Upper lobe of right lung (tissue), 1 donor: Measurements from ENCODE around the gene OTOG. TPM values are rescaled to one million over a fixed set of nuclear protein-coding genes. Genes with fewer than 3 reads are reported as not detected.

Experiments
- ATAC-seq: fragments of 200-7000 bp; cut with Tn5 transposase; one replicate; pipeline ENCODE4 v1.9.1; 2020; ENCODE audit warnings: mild to moderate bottlenecking, moderate library complexity
- DNase-seq: peaks from one replicate; pipeline ENCODE4 v3.0.0-alpha.2; 2020
- H3K27ac ChIP-seq: fragments of 200-600 bp; one replicate; pipeline ENCODE4 v1.8.0; 2022
- H3K27me3 ChIP-seq: fragments of 200-600 bp; one replicate; pipeline ENCODE4 v1.8.0; 2022; ENCODE audit warnings: mild to moderate bottlenecking
- H3K36me3 ChIP-seq: fragments of 200-600 bp; one replicate; pipeline ENCODE4 v1.8.0; 2022
- H3K4me1 ChIP-seq: fragments of 200-600 bp; one replicate; pipeline ENCODE4 v1.8.0; 2022
- H3K4me3 ChIP-seq: fragments of 200-600 bp; one replicate; pipeline ENCODE4 v1.8.0; 2022; ENCODE audit warnings: mild to moderate bottlenecking
- H3K9me3 ChIP-seq: fragments of 200-600 bp; one replicate; pipeline ENCODE4 v1.8.0; 2022
- CTCF ChIP-seq: fragments of 200-600 bp; IDR thresholded peaks from one replicate; pipeline ENCODE4 v1.8.0; 2022; ENCODE audit warnings: antibody characterized with exemption
- intact Hi-C: fragments of 100-400 bp; cut with DNase I; formaldehyde crosslinking; loops from one replicate; pipeline ENCODE4 v1.11.0; 2022
- total RNA-seq: library from RNA; stranded (reverse); fragmentation: NEBNext Ultra II Directional; extraction: Animal tissue kit (Norgen Biotek cat#: 25700); gene quantifications from one replicate; pipeline ENCODE4 v1.2.1, GENCODE V29; 2021
- donor health status: DM: no; HTN: yes; CAD: no; lungs with severe emphysema.

OTOG gene
- total RNA-seq, 1 donor from 2014 or later, result not detected

DNA sequence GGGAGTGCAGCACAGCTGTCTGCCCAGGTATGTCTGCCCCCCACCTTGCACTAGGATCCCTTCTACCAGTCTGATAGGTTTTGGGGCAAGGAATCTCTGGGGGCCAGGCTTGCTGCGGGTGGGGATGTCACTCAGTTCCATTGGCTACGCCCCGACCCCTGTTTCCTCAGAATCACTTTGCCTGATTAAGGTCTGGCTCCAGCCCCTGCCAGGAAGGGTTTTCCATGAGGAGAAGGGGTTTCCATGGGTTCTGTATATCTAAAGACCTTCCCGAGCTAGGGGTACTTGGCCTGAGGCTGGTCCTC lies 14.0 kb downstream of the OTOG start:
- Histone ChIP-seq H3K4me1 (no peaks in the 10 kb centered on the region), H3K36me3 (no peaks in the 10 kb centered on the region), H3K9me3 (no peaks in the 10 kb centered on the region), H3K27me3 (no peaks in the 10 kb centered on the region), H3K4me3 (no peak overlapping the region), H3K27ac (no peak overlapping the region)
- intact Hi-C loops, result no loop called here
- DNase-seq (no peak), ATAC-seq (no peak)
- no peak for TF ChIP-seq CTCF

- intact Hi-C loops, result no loop called here
These were observed 14.5 kb downstream of the OTOG start for GRCh38 chr11:17561526-17561925.

DNA sequence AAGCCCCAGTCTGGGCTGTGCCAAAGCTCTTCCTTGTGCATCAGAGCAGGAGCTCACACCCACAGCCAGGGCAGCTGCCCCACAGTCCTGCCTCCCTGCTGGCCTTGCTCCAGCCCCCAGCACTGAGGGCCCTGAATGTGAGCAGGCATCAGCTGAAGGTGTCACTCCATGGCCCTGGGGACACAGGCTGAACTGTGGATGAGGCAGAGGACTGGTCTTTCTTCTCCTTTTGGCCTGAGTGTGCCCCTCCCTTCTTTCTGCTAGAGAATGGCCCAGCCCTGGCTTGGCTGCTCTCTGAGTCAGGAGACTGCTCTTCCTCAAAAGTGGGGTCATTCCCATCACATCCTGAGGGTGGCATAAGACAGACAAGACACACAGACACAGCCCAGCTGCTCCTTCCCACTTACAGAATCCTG lies 16.2 kb downstream of the OTOG start:
- H3K27me3 ChIP-seq, result no peaks in the 10 kb centered on the region
- no peak overlapping the region for H3K27ac ChIP-seq
- no peak for DNase-seq
- no peak overlapping the region for H3K4me3 ChIP-seq
- TF ChIP-seq CTCF, result no peak
- no peaks in the 10 kb centered on the region for H3K36me3 ChIP-seq
- peak; percentile 50 for ATAC-seq
- H3K4me1 ChIP-seq, result no peaks in the 10 kb centered on the region
- intact Hi-C loops, result no loop called here
- no peaks in the 10 kb centered on the region for H3K9me3 ChIP-seq

More at GRCh38 chr11:17561526-17561925, 14.5 kb downstream of the OTOG start:
- H3K4me3 ChIP-seq, result no peak overlapping the region
- no peak for TF ChIP-seq CTCF
- H3K36me3 ChIP-seq, result no peaks in the 10 kb centered on the region
- no peak overlapping the region for H3K27ac ChIP-seq
- no peaks in the 10 kb centered on the region for H3K9me3 ChIP-seq
- DNase-seq, result no peak
- H3K27me3 ChIP-seq, result no peaks in the 10 kb centered on the region
- ATAC-seq, result no peak
- H3K4me1 ChIP-seq, result no peaks in the 10 kb centered on the region

DNA sequence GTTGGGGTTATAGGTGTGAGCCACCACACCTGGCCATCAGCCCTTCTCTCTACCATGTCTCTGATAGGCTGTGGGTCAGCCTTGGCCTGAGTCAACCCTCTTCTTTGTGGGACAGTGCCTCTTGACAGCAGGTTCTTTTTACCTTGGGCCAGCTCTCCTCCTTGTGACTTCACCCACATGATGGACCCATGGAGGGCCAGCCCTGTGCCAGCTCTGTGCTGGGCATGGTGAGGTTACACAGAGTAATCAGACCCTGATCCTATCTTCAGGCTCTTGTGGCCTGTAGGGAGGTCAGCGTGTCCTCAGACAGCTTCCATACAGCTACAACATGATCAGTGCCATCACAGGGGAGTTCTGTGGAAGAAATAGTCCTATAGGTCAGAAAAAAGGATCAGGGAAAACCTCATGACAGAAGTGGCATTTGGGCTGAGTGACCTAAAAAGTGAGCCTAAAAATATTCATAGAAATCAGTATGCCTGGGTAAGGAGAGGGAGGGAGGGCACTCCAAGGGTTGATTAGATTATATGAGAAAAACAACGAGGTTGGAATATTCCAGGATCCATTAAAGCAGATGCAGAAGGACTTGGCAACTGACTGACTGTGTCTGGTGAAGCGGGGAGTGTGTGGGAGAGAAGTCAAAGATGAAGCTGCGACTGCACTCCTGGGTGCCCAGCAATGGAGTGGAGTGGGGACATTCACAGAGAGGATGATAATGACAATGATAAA lies 17.1 kb downstream of the OTOG start:
- Histone ChIP-seq H3K4me1 (no peaks in the 10 kb centered on the region), H3K4me3 (no peak overlapping the region), H3K36me3 (no peaks in the 10 kb centered on the region), H3K27me3 (no peaks in the 10 kb centered on the region), H3K9me3 (no peaks in the 10 kb centered on the region), H3K27ac (no peak overlapping the region)
- ATAC-seq (no peak), DNase-seq (no peak)
- no peak for TF ChIP-seq CTCF
- intact Hi-C loops, result no loop called here

- Histone ChIP-seq H3K27ac (no peak overlapping the region), H3K36me3 (no peaks in the 10 kb centered on the region), H3K4me1 (no peaks in the 10 kb centered on the region), H3K9me3 (no peaks in the 10 kb centered on the region), H3K27me3 (no peaks in the 10 kb centered on the region), H3K4me3 (no peak overlapping the region)
- no peak for TF ChIP-seq CTCF
- intact Hi-C loops, result no loop called here
- ATAC-seq, result no peak
- DNase-seq, result no peak
These were observed 17.6 kb downstream of the OTOG start for GRCh38 chr11:17564687-17565042.

DNA sequence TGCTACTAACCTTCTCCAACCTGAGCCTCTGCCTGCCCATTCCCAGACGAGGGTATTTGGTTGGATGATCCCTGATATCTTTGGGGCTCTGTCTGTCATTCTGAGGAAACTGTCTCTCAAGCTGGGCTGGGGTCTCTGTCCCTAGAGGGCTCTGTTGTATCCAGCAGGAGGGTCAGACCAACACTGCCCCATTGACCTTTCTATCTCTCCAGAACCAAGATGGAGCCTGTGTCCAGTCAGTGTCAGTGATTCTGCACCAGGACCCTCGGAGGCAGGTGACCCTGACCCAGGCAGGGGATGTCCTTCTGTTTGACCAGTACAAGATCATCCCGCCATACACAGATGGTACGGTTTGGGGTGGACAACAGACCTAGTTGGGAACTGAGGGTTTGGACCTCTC lies 21.9 kb downstream of the OTOG start:
- Histone ChIP-seq H3K4me1 (no peaks in the 10 kb centered on the region), H3K27me3 (peaks cover 4% of the 10 kb centered on the region), H3K27ac (no peak overlapping the region), H3K9me3 (no peaks in the 10 kb centered on the region), H3K36me3 (no peaks in the 10 kb centered on the region), H3K4me3 (no peak overlapping the region)
- intact Hi-C loops, result no loop called here
- TF ChIP-seq CTCF, result no peak
- ATAC-seq (no peak), DNase-seq (no peak)
